Loucy (cell line): ENCODE measurements around the gene PDE5A.
"Not testable (repeated sequence)": the region's sequence is repeated elsewhere in the genome, so short reads cannot be mapped to it uniquely, and the experiment has no call there.

Experiments used
- H2AFZ ChIP-seq: fragments of 200-600 bp; sonication (generic); 2 replicates; pipeline ENCODE4 v1.6.0; 2016; ENCODE audit warnings: antibody characterized with exemption, mild to moderate bottlenecking, low read length, moderate library complexity
- H3F3A ChIP-seq: fragments of 200-600 bp; 2 replicates; pipeline ENCODE4 v1.6.0; 2016; ENCODE audit warnings: antibody characterized with exemption, low read depth, mild to moderate bottlenecking
- H3K27me3 ChIP-seq: fragments of 200-600 bp; sonication (generic); 2 replicates; pipeline ENCODE4 v1.6.1; 2014; ENCODE audit warnings: low read length, mild to moderate bottlenecking; ENCODE audit not compliant: insufficient read depth, poor library complexity, severe bottlenecking
- H3K36me3 ChIP-seq: fragments of 200-600 bp; sonication (generic); 2 replicates; pipeline ENCODE4 v1.6.1; 2016; ENCODE audit warnings: low read length; ENCODE audit not compliant: insufficient read depth
- H3K4me1 ChIP-seq: fragments of 200-600 bp; sonication (generic); 2 replicates; pipeline ENCODE4 v1.5.1; 2014; ENCODE audit warnings: low read length, mild to moderate bottlenecking; ENCODE audit not compliant: insufficient read depth, poor library complexity, severe bottlenecking
- H3K4me2 ChIP-seq: fragments of 200-600 bp; sonication (generic); 2 replicates; pipeline ENCODE4 v1.6.0; 2014; ENCODE audit warnings: antibody characterized with exemption, low read length, low read depth, mild to moderate bottlenecking; ENCODE audit not compliant: poor library complexity, severe bottlenecking
- H3K4me3 ChIP-seq: fragments of 200-600 bp; sonication (generic); 2 replicates; pipeline ENCODE4 v1.5.1; 2014; ENCODE audit warnings: low read length, mild to moderate bottlenecking, mixed read lengths; ENCODE audit not compliant: poor library complexity, severe bottlenecking
- H3K79me2 ChIP-seq: fragments of 200-600 bp; sonication (generic); 2 replicates; pipeline ENCODE4 v1.6.1; 2014; ENCODE audit warnings: low read length; ENCODE audit not compliant: insufficient read depth
- H3K9ac ChIP-seq: fragments of 200-600 bp; sonication (generic); 2 replicates; pipeline ENCODE4 v1.6.0; 2014; ENCODE audit warnings: mild to moderate bottlenecking, low read depth, low read length, moderate library complexity; ENCODE audit not compliant: poor library complexity, severe bottlenecking
- H3K9me2 ChIP-seq: fragments of 200-600 bp; sonication (generic); replicated peaks from 2 replicates; pipeline ENCODE4 v1.6.1; 2016; ENCODE audit warnings: low read depth, low read length, mixed read lengths
- H3K9me3 ChIP-seq: fragments of 200-600 bp; sonication (generic); 2 replicates; pipeline ENCODE4 v1.6.1; 2014; ENCODE audit warnings: mild to moderate bottlenecking, antibody characterized with exemption, low read length, low read depth; ENCODE audit not compliant: insufficient read depth
- H4K20me1 ChIP-seq: fragments of 200-600 bp; sonication (generic); 2 replicates; pipeline ENCODE4 v1.6.0; 2014; ENCODE audit warnings: antibody characterized with exemption, low read length, mild to moderate bottlenecking; ENCODE audit not compliant: insufficient read depth, poor library complexity, severe bottlenecking
- CTCF ChIP-seq: fragments of 200-600 bp; sonication (generic); conservative IDR thresholded peaks from 2 replicates; pipeline ENCODE4 v1.5.1; 2014; ENCODE audit warnings: mild to moderate bottlenecking, antibody characterized with exemption, low read length
- EZH2phosphoT487 ChIP-seq: fragments of 200-600 bp; IDR thresholded peaks from 2 replicates; pipeline ENCODE4 v1.6.1; 2018; ENCODE audit warnings: antibody characterized with exemption, mild to moderate bottlenecking, moderate library complexity, borderline replicate concordance

The PDE5A gene

DNA sequence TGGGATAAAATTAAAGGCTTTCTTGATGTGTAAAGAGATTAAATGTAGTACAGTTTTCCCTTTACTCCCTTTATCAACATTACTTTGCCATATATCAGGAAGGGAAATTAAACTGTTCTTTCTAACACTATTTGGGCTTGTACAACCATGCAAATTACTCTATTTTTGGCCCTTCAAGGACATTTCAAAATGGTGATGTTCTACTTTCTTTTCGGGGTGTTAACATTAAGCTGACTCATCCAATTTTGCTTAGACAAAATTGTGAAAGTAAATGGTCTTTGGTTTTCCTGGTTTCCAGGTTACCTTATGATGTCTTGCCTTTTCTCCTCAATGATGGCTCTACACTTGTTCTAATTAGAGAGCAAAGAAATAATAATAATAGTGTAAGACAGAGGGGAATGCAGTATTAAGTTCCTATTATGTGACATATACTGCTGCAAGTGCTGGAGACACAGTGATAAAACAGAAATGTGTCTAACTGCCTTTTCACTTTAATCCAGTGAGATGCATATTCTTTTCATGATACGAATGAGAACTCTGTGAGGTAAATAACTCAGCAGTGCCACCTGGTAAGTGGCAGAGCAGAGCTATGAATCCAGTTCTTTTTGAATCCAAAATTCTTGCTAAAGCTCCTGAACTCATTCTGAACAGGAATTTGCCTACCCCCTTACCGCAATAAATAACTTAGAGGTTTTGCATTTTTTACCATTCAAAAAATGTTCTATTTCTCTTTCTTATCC is 35.7 kb upstream of the PDE5A start:
- no peaks in the 10 kb centered on the region for H3K36me3 ChIP-seq
- H3K9me3 ChIP-seq = no peaks in the 10 kb centered on the region
- no peak overlapping the region for H3K4me3 ChIP-seq
- H2AFZ ChIP-seq = no peak overlapping the region
- no peaks in the 10 kb centered on the region for H3F3A ChIP-seq
- TF ChIP-seq EZH2phosphoT487 = no peak
- no peak for TF ChIP-seq CTCF
- H3K9ac ChIP-seq = no peak overlapping the region
- peak overlapping the region; percentile 26 for H3K4me2 ChIP-seq
- H4K20me1 ChIP-seq = no peaks in the 10 kb centered on the region
- H3K27me3 ChIP-seq = no peaks in the 10 kb centered on the region
- H3K9me2 ChIP-seq = no peaks in the 10 kb centered on the region
- H3K4me1 ChIP-seq = no peaks in the 10 kb centered on the region
- no peaks in the 10 kb centered on the region for H3K79me2 ChIP-seq

DNA sequence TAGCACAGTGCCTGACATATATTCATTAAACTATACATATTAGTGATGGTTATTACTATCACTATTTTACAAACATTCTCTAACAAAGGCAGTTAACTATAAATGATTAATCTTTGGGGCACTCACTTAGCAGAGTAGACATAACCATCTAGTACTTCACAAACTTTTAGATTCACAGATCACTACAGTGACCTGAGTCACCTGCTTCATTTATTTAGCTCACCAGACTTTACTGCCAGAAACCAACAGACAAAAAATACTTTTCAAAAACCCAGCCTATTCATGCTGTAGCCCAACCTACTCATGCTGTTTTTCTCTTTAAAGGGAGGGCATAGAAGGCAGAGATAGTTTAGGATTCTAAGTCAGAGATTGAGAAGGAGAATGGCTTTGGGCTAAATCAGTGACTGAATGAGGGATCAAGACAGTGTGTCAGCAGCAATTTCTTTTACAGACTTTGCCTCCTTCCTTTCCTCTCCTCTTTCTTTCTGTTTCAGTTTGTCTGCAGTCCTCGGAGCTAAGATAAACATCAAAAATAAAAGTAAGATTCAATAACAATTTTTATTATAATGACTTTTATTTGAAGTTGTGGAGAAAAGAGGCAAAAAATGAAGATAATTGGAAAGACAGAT is 34.7 kb upstream of the PDE5A start:
- no peak for TF ChIP-seq EZH2phosphoT487
- TF ChIP-seq CTCF = no peak
- Histone ChIP-seq H3K36me3 (no peaks in the 10 kb centered on the region), H3K4me3 (no peak overlapping the region), H3K79me2 (no peaks in the 10 kb centered on the region), H3K9ac (no peak overlapping the region), H3K4me1 (no peaks in the 10 kb centered on the region), H3K27me3 (no peaks in the 10 kb centered on the region), H2AFZ (no peak overlapping the region), H4K20me1 (no peaks in the 10 kb centered on the region), H3F3A (no peaks in the 10 kb centered on the region), H3K9me2 (no peaks in the 10 kb centered on the region), H3K9me3 (no peaks in the 10 kb centered on the region), H3K4me2 (no peak overlapping the region)

- H3K9ac ChIP-seq, H3K36me3 ChIP-seq, H4K20me1 ChIP-seq, H3K27me3 ChIP-seq, H2AFZ ChIP-seq, H3K4me3 ChIP-seq, H3F3A ChIP-seq, H3K9me3 ChIP-seq, H3K79me2 ChIP-seq, H3K4me2 ChIP-seq, H3K4me1 ChIP-seq, H3K9me2 ChIP-seq: not testable (repeated sequence)
These were observed 34.0 kb upstream of the PDE5A start for GRCh38 chr4:119662612-119663011.

DNA sequence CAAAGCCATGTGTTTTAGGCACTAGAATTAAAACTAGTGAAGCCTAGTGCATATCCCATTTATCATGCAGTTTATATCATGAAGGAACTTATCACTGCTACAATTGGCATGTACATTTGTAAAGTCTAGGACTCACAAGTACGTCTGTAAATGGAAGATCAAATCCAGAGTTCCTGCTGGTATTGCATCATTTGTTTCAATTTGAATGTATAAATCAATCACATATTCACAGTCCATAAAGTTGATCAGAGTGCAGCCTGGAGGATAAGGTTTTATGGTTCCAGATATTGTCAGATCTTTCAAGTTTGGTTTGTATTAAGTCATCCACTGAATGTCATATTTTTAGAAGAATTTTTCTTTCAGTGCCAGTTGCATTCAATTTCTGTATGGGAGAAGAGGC is 32.6 kb upstream of the PDE5A start:
- no peaks in the 10 kb centered on the region for H3K9me3 ChIP-seq
- no peaks in the 10 kb centered on the region for H3K36me3 ChIP-seq
- no peaks in the 10 kb centered on the region for H3K9me2 ChIP-seq
- H3K4me2 ChIP-seq = no peak overlapping the region
- no peak for TF ChIP-seq CTCF
- TF ChIP-seq EZH2phosphoT487 = no peak
- no peak overlapping the region for H3K4me3 ChIP-seq
- H4K20me1 ChIP-seq = no peaks in the 10 kb centered on the region
- H3K4me1 ChIP-seq = no peaks in the 10 kb centered on the region
- H3K9ac ChIP-seq = no peak overlapping the region
- H2AFZ ChIP-seq = no peak overlapping the region
- H3F3A ChIP-seq = no peaks in the 10 kb centered on the region
- H3K79me2 ChIP-seq = no peaks in the 10 kb centered on the region
- H3K27me3 ChIP-seq = no peaks in the 10 kb centered on the region
